Measurements from ENCODE around the gene SARS1.

Gene SARS1

GRCh38 chr1:109186733-109187086 is 27.0 kb upstream of the SARS1 start:
- H3K27ac ChIP-seq: no peak overlapping the region
- no peak overlapping the region for H2AFZ ChIP-seq
- H3K79me2 ChIP-seq: no peaks in the 10 kb centered on the region
- no peaks in the 10 kb centered on the region for H3K9me3 ChIP-seq (ENCODE audit: control insufficient read depth, low read length)
- TF ChIP-seq CTCF (IDR thresholded peaks at IDR 0.05): no peak
- H3K4me3 ChIP-seq (ENCODE audit: low read depth, low read length): no peak overlapping the region
- H3K36me3 ChIP-seq (ENCODE audit: control insufficient read depth, insufficient read depth, low read length): no peaks in the 10 kb centered on the region
- no peaks in the 10 kb centered on the region for H3K27me3 ChIP-seq (ENCODE audit: control insufficient read depth, insufficient read depth, low read length)
- H3K4me1 ChIP-seq: no peaks in the 10 kb centered on the region
- no peak overlapping the region for H3K4me2 ChIP-seq (ENCODE audit: low read length)
- H3K9ac ChIP-seq: no peak overlapping the region

DNA sequence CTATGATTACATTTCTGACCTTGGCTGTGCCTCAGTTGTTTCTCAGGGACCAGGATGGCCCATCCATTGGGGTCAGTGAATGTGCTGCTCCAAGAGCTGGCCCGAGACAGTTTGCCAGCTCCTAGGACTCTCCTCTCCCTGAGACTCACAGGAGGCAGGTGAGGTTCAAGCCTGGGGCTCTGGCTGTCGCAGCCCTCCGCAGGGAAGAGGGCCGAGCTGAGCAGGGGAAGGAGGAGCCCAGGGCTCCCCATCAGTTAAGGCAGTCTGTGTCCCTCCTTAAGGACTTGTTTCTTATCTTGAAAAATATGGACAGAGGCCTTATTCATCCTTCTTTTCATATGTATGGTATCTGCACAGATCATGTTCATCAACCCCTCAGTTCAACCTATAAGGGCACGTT is 26.6 kb upstream of the SARS1 start:
- Histone ChIP-seq H2AFZ (no peak overlapping the region), H3K4me1 (no peaks in the 10 kb centered on the region), H3K27ac (no peak overlapping the region), H3K27me3 (ENCODE audit: control insufficient read depth, insufficient read depth, low read length) (no peaks in the 10 kb centered on the region), H3K36me3 (ENCODE audit: control insufficient read depth, insufficient read depth, low read length) (no peaks in the 10 kb centered on the region), H3K4me2 (ENCODE audit: low read length) (no peak overlapping the region), H3K9me3 (ENCODE audit: control insufficient read depth, low read length) (no peaks in the 10 kb centered on the region), H3K79me2 (no peaks in the 10 kb centered on the region), H3K4me3 (ENCODE audit: low read depth, low read length) (no peak overlapping the region), H3K9ac (no peak overlapping the region)
- no peak for TF ChIP-seq CTCF (IDR thresholded peaks at IDR 0.05)

- Histone ChIP-seq H3K9ac (no peak overlapping the region), H3K79me2 (no peaks in the 10 kb centered on the region), H3K36me3 (ENCODE audit: control insufficient read depth, insufficient read depth, low read length) (no peaks in the 10 kb centered on the region), H3K4me2 (ENCODE audit: low read length) (no peak overlapping the region), H3K9me3 (ENCODE audit: control insufficient read depth, low read length) (no peaks in the 10 kb centered on the region), H3K27me3 (ENCODE audit: control insufficient read depth, insufficient read depth, low read length) (no peaks in the 10 kb centered on the region), H3K4me3 (ENCODE audit: low read depth, low read length) (no peak overlapping the region), H3K4me1 (no peaks in the 10 kb centered on the region), H3K27ac (no peak overlapping the region), H2AFZ (no peak overlapping the region)
- no peak for TF ChIP-seq CTCF (IDR thresholded peaks at IDR 0.05)
Observed at GRCh38 chr1:109188200-109188599, 25.5 kb upstream of the SARS1 start.

- Histone ChIP-seq H3K4me3 (ENCODE audit: low read depth, low read length) (no peak overlapping the region), H3K4me1 (no peaks in the 10 kb centered on the region), H3K9ac (no peak overlapping the region), H3K27me3 (ENCODE audit: control insufficient read depth, insufficient read depth, low read length) (no peaks in the 10 kb centered on the region), H3K79me2 (no peaks in the 10 kb centered on the region), H2AFZ (no peak overlapping the region), H3K9me3 (ENCODE audit: control insufficient read depth, low read length) (no peaks in the 10 kb centered on the region), H3K4me2 (ENCODE audit: low read length) (no peak overlapping the region), H3K36me3 (ENCODE audit: control insufficient read depth, insufficient read depth, low read length) (no peaks in the 10 kb centered on the region), H3K27ac (no peak overlapping the region)
- TF ChIP-seq CTCF (IDR thresholded peaks at IDR 0.05): no peak
Observed at GRCh38 chr1:109188781-109189180, 24.9 kb upstream of the SARS1 start.

DNA sequence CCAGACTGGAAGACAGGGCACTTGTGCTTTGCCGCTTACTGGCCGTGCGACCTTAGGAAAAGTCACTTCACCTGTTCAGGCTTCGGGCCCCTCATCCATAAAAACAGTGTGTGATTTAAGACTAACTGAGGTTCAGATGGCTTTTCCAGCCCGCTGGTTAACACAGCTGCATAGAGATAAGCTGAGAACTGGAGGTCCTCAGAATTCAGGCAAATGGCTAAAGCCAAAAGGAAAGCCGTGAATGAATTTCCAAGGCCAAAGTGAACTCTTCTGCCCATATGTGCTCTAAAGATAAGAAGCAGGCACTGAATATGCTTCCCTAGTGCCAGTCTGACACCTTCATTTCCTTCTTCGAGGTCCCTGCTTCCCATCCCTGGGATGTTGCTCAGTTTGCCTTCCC is 23.5 kb upstream of the SARS1 start:
- H3K4me1 ChIP-seq: no peaks in the 10 kb centered on the region
- no peak overlapping the region for H3K4me2 ChIP-seq (ENCODE audit: low read length)
- H3K9ac ChIP-seq: no peak overlapping the region
- no peak overlapping the region for H3K27ac ChIP-seq
- no peak overlapping the region for H3K4me3 ChIP-seq (ENCODE audit: low read depth, low read length)
- no peak overlapping the region for H2AFZ ChIP-seq
- H3K9me3 ChIP-seq (ENCODE audit: control insufficient read depth, low read length): no peaks in the 10 kb centered on the region
- H3K27me3 ChIP-seq (ENCODE audit: control insufficient read depth, insufficient read depth, low read length): no peaks in the 10 kb centered on the region
- no peaks in the 10 kb centered on the region for H3K79me2 ChIP-seq
- no peaks in the 10 kb centered on the region for H3K36me3 ChIP-seq (ENCODE audit: control insufficient read depth, insufficient read depth, low read length)
- TF ChIP-seq CTCF (IDR thresholded peaks at IDR 0.05): no peak
